Muscle layer of duodenum (tissue), 2 donors: ENCODE results near the gene PTGDR.

Experiments
- H3K27ac ChIP-seq: one replicate; pipeline ENCODE4 v1.7.0; 2013; ENCODE audit warnings: mild to moderate bottlenecking, low read length
- H3K27me3 ChIP-seq: one replicate; pipeline ENCODE4 v1.7.0; 2013; ENCODE audit warnings: low read depth, mild to moderate bottlenecking, control low read depth, low read length
- H3K36me3 ChIP-seq, 2 donors: one replicate each; pipeline ENCODE4 v1.7.0; 2013; ENCODE audit warnings: low read length in 2 of 2, control low read depth in 1 of 2, mild to moderate bottlenecking in 1 of 2; ENCODE audit not compliant: insufficient read depth in 2 of 2, control insufficient read depth in 1 of 2
- H3K4me1 ChIP-seq, 2 donors: one replicate each; pipeline ENCODE4 v1.7.0; 2013; ENCODE audit warnings: low read length in 2 of 2, mild to moderate bottlenecking in 2 of 2, control low read depth in 1 of 2, moderate library complexity in 1 of 2; ENCODE audit not compliant: insufficient read depth in 2 of 2, control insufficient read depth in 1 of 2
- H3K4me3 ChIP-seq, 2 donors: one replicate each; pipeline ENCODE4 v1.7.0; 2013; ENCODE audit warnings: low read length in 2 of 2, low read depth in 1 of 2, mild to moderate bottlenecking in 1 of 2
- H3K9me3 ChIP-seq, 2 donors: one replicate each; pipeline ENCODE4 v1.7.0; 2013; ENCODE audit warnings: low read length in 2 of 2, control low read depth in 1 of 2, mild to moderate bottlenecking in 1 of 2; ENCODE audit not compliant: control insufficient read depth in 1 of 2
- donor health status: healthy.

The PTGDR gene

DNA sequence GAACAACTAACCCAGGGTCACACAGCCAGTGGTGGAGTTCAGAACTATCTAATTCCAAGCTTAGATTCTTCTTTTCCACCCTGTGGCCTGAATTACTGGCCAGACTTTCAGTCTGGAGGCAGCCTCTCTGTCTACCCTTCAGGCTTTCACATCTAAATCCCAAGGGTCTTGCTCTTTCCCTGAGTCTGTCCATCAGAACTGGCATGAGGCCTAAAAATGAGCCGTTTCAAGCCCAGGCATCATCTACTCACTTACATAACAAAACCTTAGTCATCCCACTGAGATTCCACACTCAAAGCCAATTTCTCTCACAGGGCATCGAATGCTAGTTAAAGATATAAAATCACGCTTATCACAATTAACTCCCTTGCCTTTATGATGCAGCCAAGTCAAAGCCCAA lies 1.3 kb upstream of the PTGDR start:
- no peaks in the 10 kb centered on the region for H3K9me3 ChIP-seq
- H3K27me3 ChIP-seq = peaks cover 3% of the 10 kb centered on the region
- peaks cover 5 to 26% of the 10 kb centered on the region in 2 donors for H3K4me1 ChIP-seq
- H3K27ac ChIP-seq = no peak overlapping the region
- no peaks in the 10 kb centered on the region for H3K36me3 ChIP-seq
- no peak overlapping the region for H3K4me3 ChIP-seq

DNA sequence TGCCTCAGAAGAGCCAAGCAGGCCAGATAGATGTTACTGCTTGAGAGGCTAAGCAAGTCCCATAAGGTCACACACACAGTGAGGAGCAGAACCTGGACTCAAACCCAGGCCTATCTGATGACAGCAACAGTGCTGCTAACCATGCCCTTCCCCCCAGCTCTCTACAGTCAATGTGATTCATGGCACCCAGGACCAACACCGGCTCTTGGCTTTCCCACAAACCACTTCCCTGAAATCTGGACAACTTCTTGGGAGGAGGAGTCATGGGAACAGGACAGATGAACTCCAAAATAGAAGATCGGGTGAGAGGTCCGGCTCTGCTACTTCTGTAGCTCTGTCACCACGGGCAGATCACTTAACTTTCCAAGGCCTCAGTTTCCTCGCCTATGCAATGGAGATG lies 716 bp upstream of the PTGDR start:
- Histone ChIP-seq H3K27ac (no peak overlapping the region), H3K9me3 (no peaks in the 10 kb centered on the region), H3K4me1 (peaks cover 5 to 26% of the 10 kb centered on the region in 2 donors)

DNA sequence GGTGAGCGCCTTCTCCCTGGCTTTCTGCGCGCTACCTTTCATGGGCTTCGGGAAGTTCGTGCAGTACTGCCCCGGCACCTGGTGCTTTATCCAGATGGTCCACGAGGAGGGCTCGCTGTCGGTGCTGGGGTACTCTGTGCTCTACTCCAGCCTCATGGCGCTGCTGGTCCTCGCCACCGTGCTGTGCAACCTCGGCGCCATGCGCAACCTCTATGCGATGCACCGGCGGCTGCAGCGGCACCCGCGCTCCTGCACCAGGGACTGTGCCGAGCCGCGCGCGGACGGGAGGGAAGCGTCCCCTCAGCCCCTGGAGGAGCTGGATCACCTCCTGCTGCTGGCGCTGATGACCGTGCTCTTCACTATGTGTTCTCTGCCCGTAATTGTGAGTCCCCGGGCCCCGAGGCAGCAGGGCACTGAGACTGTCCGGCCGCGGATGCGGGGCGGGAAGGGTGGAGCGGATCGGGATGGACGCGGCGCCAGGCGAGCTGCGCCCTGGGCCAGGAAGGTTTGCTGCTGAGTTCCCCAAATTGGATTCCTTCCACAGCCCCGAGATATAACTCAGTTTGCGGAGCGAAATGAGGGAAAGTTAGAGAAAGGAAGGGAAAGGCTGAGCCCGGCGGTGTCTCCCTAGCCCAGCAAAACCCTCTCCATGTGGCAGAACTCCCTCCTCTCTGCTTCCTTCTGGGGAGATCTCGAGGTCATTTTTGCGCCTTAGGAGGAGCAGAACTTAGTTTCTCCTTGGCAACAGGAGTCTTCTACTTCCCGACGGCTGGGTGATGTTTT lies 972 bp downstream of the PTGDR start:
- Histone ChIP-seq H3K9me3 (no peaks in the 10 kb centered on the region), H3K4me3 (peak overlapping the region; percentile 33 to 62), H3K4me1 (peaks cover 5 to 26% of the 10 kb centered on the region in 2 donors), H3K27ac (no peak overlapping the region), H3K36me3 (no peaks in the 10 kb centered on the region), H3K27me3 (peaks cover 3% of the 10 kb centered on the region)

More for the DNA sequence above, 716 bp upstream of the PTGDR start:
- Histone ChIP-seq H3K36me3 (no peaks in the 10 kb centered on the region), H3K27me3 (peaks cover 3% of the 10 kb centered on the region), H3K4me3 (peak overlapping the region in 1 of 2 donors; percentile 62)

DNA sequence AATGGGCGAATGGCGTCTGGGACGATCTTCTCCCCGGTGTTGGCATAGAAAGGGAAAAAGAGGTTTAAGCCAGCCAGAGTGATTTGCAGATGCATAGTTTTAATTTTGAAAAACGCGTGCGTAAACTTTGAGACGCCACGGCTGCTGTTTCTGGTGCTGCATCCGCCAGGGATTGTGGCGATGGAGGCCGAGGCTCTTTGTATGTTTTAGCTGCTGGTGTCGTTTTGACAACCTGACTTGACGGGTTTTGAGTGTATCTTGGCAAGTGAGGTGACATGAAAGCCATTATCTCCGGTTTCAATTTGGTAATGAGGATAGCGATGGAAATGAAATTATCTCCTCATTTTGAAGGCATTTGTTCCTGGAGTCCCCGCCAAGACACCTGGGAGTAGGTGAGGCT lies 1.6 kb downstream of the PTGDR start:
- Histone ChIP-seq H3K9me3 (no peaks in the 10 kb centered on the region), H3K27me3 (peaks cover 3% of the 10 kb centered on the region), H3K36me3 (no peaks in the 10 kb centered on the region), H3K27ac (no peak overlapping the region), H3K4me3 (peak overlapping the region; percentile 33 to 62), H3K4me1 (peaks cover 5 to 26% of the 10 kb centered on the region in 2 donors)

DNA sequence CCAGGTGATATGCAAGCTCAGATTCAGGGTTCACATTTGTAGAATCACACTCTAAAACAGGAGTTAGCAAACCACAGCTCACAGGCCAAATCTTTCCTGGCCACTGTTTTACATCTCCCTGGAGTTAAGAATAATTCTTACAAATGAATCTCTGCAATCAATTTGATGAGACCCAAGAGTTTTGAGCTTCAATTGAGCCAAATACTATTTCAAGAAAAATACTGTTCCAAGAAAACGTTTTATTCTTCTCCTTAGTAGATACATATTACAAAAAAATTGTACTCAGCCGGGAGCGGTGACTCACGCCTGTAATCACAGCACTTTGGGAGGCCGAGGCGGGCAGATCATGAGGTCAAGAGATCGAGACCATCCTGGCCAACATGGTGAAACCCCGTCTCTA lies 2.5 kb downstream of the PTGDR start:
- H3K4me3 ChIP-seq = no peak overlapping the region
- peaks cover 3% of the 10 kb centered on the region for H3K27me3 ChIP-seq
- no peaks in the 10 kb centered on the region for H3K9me3 ChIP-seq
- peaks cover 5 to 26% of the 10 kb centered on the region in 2 donors for H3K4me1 ChIP-seq
- no peaks in the 10 kb centered on the region for H3K36me3 ChIP-seq
- H3K27ac ChIP-seq = no peak overlapping the region

DNA sequence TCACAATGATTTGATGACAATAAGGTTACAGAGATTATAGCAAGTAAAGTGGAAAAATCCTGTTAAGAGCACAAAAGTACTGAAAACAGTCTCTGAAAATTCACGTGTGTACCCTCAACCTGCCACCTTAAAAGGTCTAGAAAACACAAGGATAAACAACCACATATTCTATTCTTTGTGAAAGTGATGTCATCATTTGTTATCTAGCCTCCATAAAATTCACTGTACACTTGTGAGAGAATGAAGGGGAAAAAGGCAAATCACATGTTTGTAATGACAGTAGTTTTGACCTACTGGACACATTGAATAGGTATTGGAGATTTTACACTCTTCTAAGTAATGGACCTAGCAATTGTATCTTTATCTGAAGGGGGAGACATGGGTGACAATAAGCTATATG lies 4.0 kb downstream of the PTGDR start:
- Histone ChIP-seq H3K9me3 (no peaks in the 10 kb centered on the region), H3K4me1 (peaks cover 4 to 26% of the 10 kb centered on the region in 2 donors), H3K4me3 (no peak overlapping the region), H3K27me3 (peaks cover 3% of the 10 kb centered on the region), H3K36me3 (no peaks in the 10 kb centered on the region), H3K27ac (no peak overlapping the region)

DNA sequence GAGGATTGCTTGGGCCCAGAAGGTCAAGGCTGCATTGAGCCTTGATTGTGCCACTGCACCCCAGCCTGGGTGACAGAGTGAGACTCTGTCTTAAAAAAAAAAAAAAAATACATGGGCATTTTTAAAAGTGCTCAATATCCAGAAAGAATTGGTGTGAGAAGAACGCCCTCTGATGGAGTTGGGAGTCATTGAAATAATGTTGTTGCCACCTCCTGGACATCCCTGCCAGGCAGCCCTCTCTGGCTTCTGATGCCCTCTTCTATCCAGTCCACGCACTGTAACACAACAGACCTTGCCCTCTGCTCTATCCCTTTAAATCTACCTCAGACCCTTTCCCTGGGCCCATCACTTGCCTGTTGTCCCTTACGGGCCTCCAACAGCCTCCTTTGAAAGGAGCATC lies 4.9 kb downstream of the PTGDR start:
- Histone ChIP-seq H3K27me3 (peaks cover 3% of the 10 kb centered on the region), H3K9me3 (no peaks in the 10 kb centered on the region), H3K27ac (no peak overlapping the region), H3K4me1 (peaks cover 0 to 19% of the 10 kb centered on the region in 2 donors), H3K4me3 (no peak overlapping the region), H3K36me3 (no peaks in the 10 kb centered on the region)

DNA sequence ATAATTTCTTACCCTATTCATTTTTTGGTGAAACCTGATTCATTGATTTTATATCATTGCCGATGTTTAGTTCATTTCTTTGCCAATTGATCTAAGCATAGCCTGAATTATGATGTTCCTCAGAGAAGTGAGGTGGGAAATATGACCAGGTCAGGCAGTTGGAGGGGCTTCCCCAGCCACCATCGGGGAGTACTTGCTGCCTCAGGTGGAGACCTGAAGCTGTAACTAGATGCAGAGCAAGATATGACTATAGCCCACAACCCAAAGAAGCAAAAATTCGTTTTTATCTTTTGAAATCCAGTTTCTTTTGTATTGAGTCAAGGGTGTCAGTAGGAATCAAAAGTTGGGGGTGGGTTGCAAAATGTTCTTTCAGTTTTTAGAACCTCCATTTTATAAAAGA lies 7.9 kb downstream of the PTGDR start:
- Histone ChIP-seq H3K36me3 (no peaks in the 10 kb centered on the region), H3K27me3 (no peaks in the 10 kb centered on the region), H3K4me1 (no peaks in the 10 kb centered on the region), H3K4me3 (no peak overlapping the region), H3K27ac (no peak overlapping the region), H3K9me3 (no peaks in the 10 kb centered on the region)

DNA sequence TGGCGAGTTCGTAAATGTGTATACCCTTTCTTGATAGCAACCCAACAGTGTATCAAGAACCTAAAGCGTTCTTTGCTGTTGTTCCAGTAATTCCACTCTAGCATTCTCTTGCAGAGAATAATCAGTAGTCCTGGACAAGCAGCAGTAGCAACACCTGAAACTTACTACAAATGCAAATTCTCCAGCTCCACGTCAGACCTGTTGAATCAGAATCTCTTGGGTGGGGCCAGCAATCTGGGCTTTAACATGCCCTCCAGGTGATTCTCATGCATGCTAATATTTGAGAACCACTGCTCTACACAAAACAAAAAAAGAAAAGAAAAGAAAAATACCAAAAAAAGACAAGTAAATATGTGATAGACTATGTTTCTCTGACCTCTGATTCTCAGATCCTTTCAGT lies 10.1 kb downstream of the PTGDR start:
- Histone ChIP-seq H3K36me3 (no peaks in the 10 kb centered on the region), H3K27me3 (no peaks in the 10 kb centered on the region), H3K27ac (no peak overlapping the region), H3K4me3 (no peak overlapping the region), H3K9me3 (no peaks in the 10 kb centered on the region), H3K4me1 (no peaks in the 10 kb centered on the region)

DNA sequence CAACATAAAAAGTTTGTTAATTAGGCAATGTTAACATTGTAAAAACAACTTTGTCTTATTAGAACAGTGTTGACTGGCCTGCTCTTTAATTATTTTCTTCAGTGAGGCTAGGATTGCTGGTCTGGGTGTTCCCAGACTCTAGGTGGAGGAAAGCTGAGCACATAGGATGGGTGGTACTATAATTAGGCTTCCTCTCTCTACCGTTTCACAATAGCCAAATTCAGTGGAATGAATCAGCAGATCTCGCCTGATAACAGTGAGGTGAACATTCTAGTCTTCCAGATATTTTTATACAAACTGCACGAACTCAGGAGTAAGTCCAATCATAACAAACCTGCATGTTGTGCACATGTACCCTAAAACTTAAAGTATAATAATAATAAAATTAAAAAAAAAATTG lies 11.9 kb downstream of the PTGDR start:
- Histone ChIP-seq H3K27ac (no peak overlapping the region), H3K27me3 (no peaks in the 10 kb centered on the region), H3K9me3 (no peaks in the 10 kb centered on the region), H3K36me3 (no peaks in the 10 kb centered on the region), H3K4me1 (no peaks in the 10 kb centered on the region), H3K4me3 (no peak overlapping the region)

DNA sequence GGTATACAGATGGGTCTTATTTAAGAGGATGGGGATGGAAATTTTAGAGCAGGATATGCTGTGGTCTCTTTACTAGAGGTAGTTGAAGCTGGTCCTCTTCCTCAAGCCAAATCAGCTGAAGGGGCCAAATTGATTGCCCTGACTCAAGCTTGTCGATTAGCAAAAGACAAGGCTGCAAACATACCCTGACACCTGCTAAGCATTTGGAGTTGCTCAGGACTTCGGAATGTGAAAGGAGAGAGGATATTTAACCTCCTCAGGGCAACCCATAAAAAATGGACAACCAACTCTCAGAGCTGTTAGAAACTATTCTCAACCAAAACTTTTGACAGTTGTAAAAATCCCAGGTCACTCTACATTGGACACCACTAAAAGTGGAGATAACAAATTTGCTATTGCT lies 15.6 kb downstream of the PTGDR start:
- no peak overlapping the region for H3K27ac ChIP-seq
- no peaks in the 10 kb centered on the region for H3K36me3 ChIP-seq
- no peaks in the 10 kb centered on the region for H3K9me3 ChIP-seq
- no peaks in the 10 kb centered on the region for H3K4me1 ChIP-seq
- no peaks in the 10 kb centered on the region for H3K27me3 ChIP-seq
- H3K4me3 ChIP-seq = no peak overlapping the region
